Neuronal stem cell (in vitro differentiated cells): ENCODE measurements around the gene SLC12A7.

Source experiments
- DNase-seq: peaks from one replicate; pipeline ENCODE4 v3.0.0-alpha.2; 2013; ENCODE audit warnings: low spot score
- H2AFZ ChIP-seq: one replicate; pipeline ENCODE4 v1.6.1; 2013; ENCODE audit warnings: mild to moderate bottlenecking, low read length, inconsistent platforms
- H2AK5ac ChIP-seq: 2 replicates; pipeline ENCODE4 v1.6.1; 2013; ENCODE audit warnings: low read depth, mild to moderate bottlenecking, inconsistent platforms, low read length, moderate library complexity, mixed read lengths
- H2BK120ac ChIP-seq: 2 replicates; pipeline ENCODE4 v1.6.1; 2013; ENCODE audit warnings: low read depth, mild to moderate bottlenecking, inconsistent platforms, low read length, moderate library complexity, mixed read lengths
- H2BK12ac ChIP-seq: one replicate; pipeline ENCODE4 v1.6.1; 2013; ENCODE audit warnings: low read length, inconsistent platforms
- H2BK15ac ChIP-seq: 2 replicates; pipeline ENCODE4 v1.6.1; 2013; ENCODE audit warnings: mild to moderate bottlenecking, low read length, inconsistent platforms, mixed read lengths
- H2BK5ac ChIP-seq: one replicate; pipeline ENCODE4 v1.6.1; 2013; ENCODE audit warnings: inconsistent platforms, mild to moderate bottlenecking, low read length, moderate library complexity
- H3K14ac ChIP-seq: one replicate; pipeline ENCODE4 v1.6.1; 2013; ENCODE audit warnings: low read length, inconsistent platforms
- H3K18ac ChIP-seq: 2 replicates; pipeline ENCODE4 v1.6.1; 2013; ENCODE audit warnings: low read length, inconsistent platforms
- H3K23ac ChIP-seq: 2 replicates; pipeline ENCODE4 v1.6.1; 2013; ENCODE audit warnings: low read depth, mild to moderate bottlenecking, mixed read lengths, low read length, inconsistent platforms; ENCODE audit not compliant: poor library complexity
- H3K27ac ChIP-seq: replicated peaks from 3 replicates; pipeline ENCODE4 v1.5.1; 2013; ENCODE audit warnings: low read length, inconsistent platforms
- H3K27me3 ChIP-seq, 3 experiments: 2 replicates each; pipeline ENCODE4 v1.6.1; 2013; ENCODE audit warnings: low read length in 3 of 3, mild to moderate bottlenecking in 2 of 3, inconsistent platforms in 1 of 3, low read depth in 1 of 3, mixed read lengths in 1 of 3, moderate library complexity in 1 of 3; ENCODE audit not compliant: control insufficient read depth in 3 of 3, insufficient read depth in 3 of 3
- H3K36me3 ChIP-seq, 2 donors: replicated peaks in 1 of 2; 2 replicates each; pipeline ENCODE4 v1.6.1; 2013; ENCODE audit warnings: low read length in 2 of 2; ENCODE audit not compliant: control insufficient read depth in 2 of 2, insufficient read depth in 2 of 2
- H3K4ac ChIP-seq: 2 replicates; pipeline ENCODE4 v1.6.1; 2013; ENCODE audit warnings: inconsistent platforms, mild to moderate bottlenecking, low read length, moderate library complexity
- H3K4me1 ChIP-seq, 2 donors: 1 replicate in 1 of 2; 2 replicates in 1 of 2; pipeline ENCODE4 v1.6.1; 2013; ENCODE audit warnings: low read length in 2 of 2, low read depth in 1 of 2; ENCODE audit not compliant: control insufficient read depth in 2 of 2, insufficient read depth in 1 of 2
- H3K4me2 ChIP-seq: one replicate; pipeline ENCODE4 v1.6.1; 2013; ENCODE audit warnings: mild to moderate bottlenecking, low read length, inconsistent platforms; ENCODE audit not compliant: insufficient read depth, poor library complexity, severe bottlenecking
- H3K4me3 ChIP-seq, 2 donors: 2 replicates each; pipeline ENCODE4 v1.5.1; 2013; ENCODE audit warnings: low read length in 2 of 2, mild to moderate bottlenecking in 2 of 2, inconsistent platforms in 1 of 2, moderate library complexity in 1 of 2
- H3K79me1 ChIP-seq: one replicate; pipeline ENCODE4 v1.6.1; 2013; ENCODE audit warnings: low read depth, mild to moderate bottlenecking, inconsistent platforms, low read length, moderate library complexity
- H3K9ac ChIP-seq: one replicate; pipeline ENCODE4 v1.6.1; 2013; ENCODE audit warnings: mild to moderate bottlenecking, low read depth, low read length, inconsistent platforms; ENCODE audit not compliant: poor library complexity
- H3K9me3 ChIP-seq, 2 donors: replicated peaks in 1 of 2; 2 replicates each; pipeline versions ENCODE3 to v1.6.1; 2013; ENCODE audit warnings: low read length in 2 of 2, mild to moderate bottlenecking in 2 of 2, inconsistent platforms in 1 of 2, low read depth in 1 of 2, mixed read lengths in 1 of 2, moderate library complexity in 1 of 2; ENCODE audit not compliant: control insufficient read depth in 2 of 2, insufficient read depth in 1 of 2
- H4K8ac ChIP-seq: one replicate; pipeline ENCODE4 v1.6.1; 2013; ENCODE audit warnings: low read depth, mild to moderate bottlenecking, inconsistent platforms, low read length, moderate library complexity
- H4K91ac ChIP-seq: one replicate; pipeline ENCODE4 v1.6.1; 2013; ENCODE audit warnings: low read length, low read depth, mild to moderate bottlenecking, inconsistent platforms; ENCODE audit not compliant: poor library complexity
- WGBS, 2 donors: extraction: QIAGEN DNeasy Blood & Tissue Kit; methylation state at CpG; one replicate each; pipeline ENCODE4 v1.1.7; 2013; ENCODE audit warnings: missing lambda C conversion rate in 2 of 2, mixed read lengths in 1 of 2; ENCODE audit not compliant: insufficient read length in 2 of 2, insufficient replicate concordance in 1 of 2; ENCODE audit errors: extremely low coverage in 2 of 2; 5-methylcytosine and 5-hydroxymethylcytosine counted together

Gene SLC12A7

DNA sequence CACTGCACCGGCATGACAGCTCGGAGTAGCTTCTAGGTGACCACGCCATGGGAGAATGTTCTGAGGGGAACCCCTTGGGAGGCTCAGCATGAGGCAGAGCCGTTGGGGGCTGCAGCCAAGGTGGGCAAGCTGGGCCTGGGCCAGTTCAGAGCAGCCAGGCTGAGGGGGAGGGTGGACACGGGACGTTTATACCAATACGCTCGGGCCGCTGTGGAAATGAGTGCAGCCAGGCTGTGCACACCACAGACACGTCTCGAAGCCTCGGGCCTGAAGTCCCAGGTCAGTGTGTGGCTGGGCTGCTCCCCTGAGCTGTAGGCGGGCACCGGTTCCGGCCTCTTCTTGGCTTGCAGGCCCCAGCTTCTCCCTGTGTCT is 28.9 kb upstream of the SLC12A7 start:
- Histone ChIP-seq H3K4me1 (peaks cover 0 to 2% of the 10 kb centered on the region in 2 donors), H2AK5ac (peak overlapping the region; percentile 96), H3K27ac (no peak overlapping the region), H4K8ac (no peak overlapping the region), H3K36me3 (no peaks in the 10 kb centered on the region), H3K18ac (no peak overlapping the region), H3K9me3 (peaks cover 0 to 1% of the 10 kb centered on the region in 2 donors), H2BK12ac (peak overlapping the region; percentile 14), H2BK5ac (peak overlapping the region; percentile 87), H4K91ac (no peak overlapping the region), H3K4ac (no peak overlapping the region), H2AFZ (no peak overlapping the region), H2BK120ac (no peak overlapping the region), H3K4me2 (no peak overlapping the region), H3K14ac (no peak overlapping the region), H3K27me3 (peaks cover 0 to 5% (median 0%) of the 10 kb centered on the region in 3 experiments), H3K4me3 (no peak overlapping the region), H2BK15ac (peak overlapping the region; percentile 1), H3K23ac (peak overlapping the region; percentile 26), H3K79me1 (no peaks in the 10 kb centered on the region), H3K9ac (no peak overlapping the region)
- no CpG with 5 or more reads among the region's 15 CpGs for WGBS, 2 donors
- DNase-seq: no peak

DNA sequence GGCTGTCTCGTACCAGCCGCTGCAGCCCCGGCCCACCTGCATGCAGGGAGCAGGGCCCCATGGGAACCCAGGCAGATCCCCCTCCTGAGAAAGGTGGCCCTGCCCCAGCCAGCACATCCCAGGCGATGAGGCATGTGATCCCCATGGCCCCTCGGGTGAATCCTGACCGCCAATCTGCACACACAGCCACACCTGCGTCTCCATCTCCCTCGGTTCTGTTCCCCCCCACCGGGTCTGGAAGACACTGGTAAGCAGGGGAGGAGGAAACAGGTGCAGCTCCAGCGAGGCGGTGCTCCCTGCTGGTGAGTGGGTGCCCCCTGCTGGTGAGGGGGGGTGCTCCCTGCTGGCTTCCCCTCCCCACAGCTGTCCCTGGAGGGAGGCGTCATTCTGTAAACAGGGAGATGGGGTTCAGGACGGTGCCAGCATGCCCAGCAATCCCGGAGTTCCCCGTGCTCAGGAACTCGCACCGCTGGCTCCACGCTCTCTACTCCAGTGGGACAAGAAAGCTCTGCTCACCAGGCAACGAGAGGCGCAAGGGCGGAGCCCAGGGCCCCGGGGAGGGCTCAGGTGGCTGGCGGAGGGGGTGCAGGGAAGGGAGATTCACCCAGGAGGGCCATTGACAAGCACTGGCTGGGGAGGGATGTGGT is 28.4 kb upstream of the SLC12A7 start:
- H3K27ac ChIP-seq: no peak overlapping the region
- peak overlapping the region; percentile 14 for H2BK12ac ChIP-seq
- H3K9ac ChIP-seq: peak overlapping the region; percentile 21
- no peak overlapping the region for H3K4me3 ChIP-seq
- peak overlapping the region; percentile 96 for H2AK5ac ChIP-seq
- H3K36me3 ChIP-seq: no peaks in the 10 kb centered on the region
- no peak overlapping the region for H3K4ac ChIP-seq
- peak overlapping the region; percentile 50 for H4K91ac ChIP-seq
- H3K27me3 ChIP-seq: peaks cover 0 to 5% (median 0%) of the 10 kb centered on the region in 3 experiments
- peak overlapping the region; percentile 98 for H2BK15ac ChIP-seq
- WGBS, 2 donors: no CpG with 5 or more reads among the region's 23 CpGs
- peak overlapping the region; percentile 93 for H3K23ac ChIP-seq
- peaks cover 0 to 1% of the 10 kb centered on the region in 2 donors for H3K9me3 ChIP-seq
- H4K8ac ChIP-seq: no peak overlapping the region
- H3K14ac ChIP-seq: peak overlapping the region; percentile 47
- peak overlapping the region; percentile 75 for H3K18ac ChIP-seq
- peaks cover 0 to 3% of the 10 kb centered on the region in 2 donors for H3K4me1 ChIP-seq
- DNase-seq: peak; percentile 27
- peak overlapping the region; percentile 91 for H2BK120ac ChIP-seq
- no peak overlapping the region for H3K4me2 ChIP-seq
- H3K79me1 ChIP-seq: no peaks in the 10 kb centered on the region
- peak overlapping the region; percentile 87 for H2BK5ac ChIP-seq
- H2AFZ ChIP-seq: no peak overlapping the region

DNA sequence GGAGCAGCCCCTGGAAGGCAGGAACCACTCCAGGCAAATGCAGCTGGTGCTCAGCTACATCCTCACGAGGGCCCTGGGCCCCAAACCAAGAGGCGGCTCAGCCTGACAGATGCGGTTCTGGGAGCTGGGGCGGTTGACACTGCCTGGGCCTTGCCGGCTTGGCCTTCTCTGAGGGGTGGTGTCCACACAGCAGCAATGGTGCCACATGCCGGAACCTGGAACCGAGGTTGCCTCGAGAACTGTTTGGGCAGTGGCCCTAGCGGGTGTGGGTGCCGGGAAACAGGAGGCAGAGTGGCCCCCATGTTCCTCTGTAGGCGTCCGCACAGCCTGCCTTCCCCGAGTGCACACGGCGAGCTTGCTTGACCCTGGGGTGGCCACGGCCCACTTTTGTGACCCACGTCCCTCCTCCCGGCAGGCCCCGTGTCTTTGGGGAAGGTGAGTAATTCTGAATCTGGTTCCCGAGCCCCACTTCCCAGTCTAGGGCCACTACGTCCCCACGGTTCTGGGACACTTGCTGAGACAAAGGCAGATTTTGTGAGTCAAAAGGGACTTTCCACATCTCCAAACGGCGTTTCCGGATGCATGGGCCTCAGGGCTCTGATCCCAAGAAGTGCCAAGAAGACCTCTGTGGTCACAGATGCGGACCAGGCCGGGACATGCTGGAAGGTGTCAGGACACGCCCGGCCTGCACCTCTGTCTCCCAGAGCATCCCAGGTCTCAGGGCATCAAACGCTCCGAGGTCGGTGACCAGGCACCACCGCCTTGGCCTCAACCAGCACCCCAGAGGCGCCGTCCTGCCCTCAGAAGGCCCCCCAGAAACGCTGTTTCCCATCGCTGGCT is 27.7 kb upstream of the SLC12A7 start:
- H3K4me2 ChIP-seq: no peak overlapping the region
- peak overlapping the region; percentile 87 for H2BK5ac ChIP-seq
- no CpG with 5 or more reads among the region's 37 CpGs for WGBS, 2 donors
- no peaks in the 10 kb centered on the region for H3K79me1 ChIP-seq
- H4K8ac ChIP-seq: peak overlapping the region; percentile 32
- peak overlapping the region; percentile 75 for H3K18ac ChIP-seq
- no peak for DNase-seq
- H3K27me3 ChIP-seq: peaks cover 0 to 6% (median 0%) of the 10 kb centered on the region in 3 experiments
- peak overlapping the region; percentile 97 for H3K14ac ChIP-seq
- H2BK12ac ChIP-seq: peak overlapping the region; percentile 58
- H3K4ac ChIP-seq: peak overlapping the region; percentile 37
- H2BK120ac ChIP-seq: peak overlapping the region; percentile 91
- peak overlapping the region; percentile 96 for H2AK5ac ChIP-seq
- peak overlapping the region; percentile 21 for H3K9ac ChIP-seq
- H3K36me3 ChIP-seq: no peaks in the 10 kb centered on the region
- peak overlapping the region; percentile 98 for H2BK15ac ChIP-seq
- no peak overlapping the region for H2AFZ ChIP-seq
- H3K9me3 ChIP-seq: peaks cover 0 to 1% of the 10 kb centered on the region in 2 donors
- peaks cover 0 to 3% of the 10 kb centered on the region in 2 donors for H3K4me1 ChIP-seq
- H3K27ac ChIP-seq: no peak overlapping the region
- no peak overlapping the region for H3K4me3 ChIP-seq
- peak overlapping the region; percentile 93 for H3K23ac ChIP-seq
- H4K91ac ChIP-seq: peak overlapping the region; percentile 50
